GM11168 (cell line): ENCODE measurements around the gene AKR1B15.
"Not testable (repeated sequence)": the region's sequence is repeated elsewhere in the genome, so short reads cannot be mapped to it uniquely, and the experiment has no call there.

Source experiments
- in situ Hi-C: fragments of 300-500 bp; cut with MboI; formaldehyde crosslinking; loops from one replicate; pipeline ENCODE4 v1.12.0; 2022; ENCODE audit warnings: low sequenced_read_pairs; ENCODE audit not compliant: unreplicated experiment

AKR1B15 gene

GRCh38 chr7:134557391-134557790 is 8.5 kb downstream of the AKR1B15 start:
- in situ Hi-C loops, result no loop called here

DNA sequence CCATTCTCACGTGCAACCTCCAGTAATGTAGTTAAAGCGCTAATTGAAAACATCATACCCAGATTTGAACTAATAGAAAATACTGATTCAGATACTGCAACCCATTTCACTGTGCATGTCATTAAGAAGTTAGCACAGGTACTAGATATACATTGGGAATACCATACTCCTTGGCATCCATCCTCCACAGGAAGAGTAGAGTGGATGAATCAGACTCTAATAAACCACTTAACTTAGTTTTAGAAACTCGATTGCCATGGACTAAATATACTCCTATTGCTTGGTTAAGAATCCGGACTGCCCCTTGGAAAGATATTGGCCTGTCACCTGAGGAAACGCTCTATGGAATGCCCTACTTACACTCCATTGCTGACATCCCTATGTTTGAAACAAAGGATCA is 9.5 kb downstream of the AKR1B15 start:
- in situ Hi-C loops, result no loop called here

GRCh38 chr7:134561616-134562015 is 12.7 kb downstream of the AKR1B15 start:
- in situ Hi-C loops, result not testable (repeated sequence)

GRCh38 chr7:134562136-134562535 is 13.2 kb downstream of the AKR1B15 start:
- in situ Hi-C loops, result no loop called here

DNA sequence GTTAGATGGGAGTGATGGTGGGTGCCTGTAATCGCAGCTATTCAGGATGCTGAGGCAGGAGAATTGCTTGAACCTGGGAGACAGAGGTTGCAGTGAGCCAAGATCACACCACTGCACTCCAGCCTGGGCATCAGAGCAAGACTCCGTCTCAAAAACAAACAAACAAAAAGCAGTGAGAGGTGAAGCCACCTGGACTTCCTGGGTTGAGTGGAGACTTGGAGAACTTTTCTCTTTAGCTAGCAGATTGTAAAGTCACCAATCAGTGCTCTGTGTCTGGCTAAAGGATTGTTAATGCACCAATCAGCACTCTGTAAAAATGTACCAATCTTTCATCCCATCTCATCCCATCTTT is 14.5 kb downstream of the AKR1B15 start:
- in situ Hi-C loops, result not testable (repeated sequence)

DNA sequence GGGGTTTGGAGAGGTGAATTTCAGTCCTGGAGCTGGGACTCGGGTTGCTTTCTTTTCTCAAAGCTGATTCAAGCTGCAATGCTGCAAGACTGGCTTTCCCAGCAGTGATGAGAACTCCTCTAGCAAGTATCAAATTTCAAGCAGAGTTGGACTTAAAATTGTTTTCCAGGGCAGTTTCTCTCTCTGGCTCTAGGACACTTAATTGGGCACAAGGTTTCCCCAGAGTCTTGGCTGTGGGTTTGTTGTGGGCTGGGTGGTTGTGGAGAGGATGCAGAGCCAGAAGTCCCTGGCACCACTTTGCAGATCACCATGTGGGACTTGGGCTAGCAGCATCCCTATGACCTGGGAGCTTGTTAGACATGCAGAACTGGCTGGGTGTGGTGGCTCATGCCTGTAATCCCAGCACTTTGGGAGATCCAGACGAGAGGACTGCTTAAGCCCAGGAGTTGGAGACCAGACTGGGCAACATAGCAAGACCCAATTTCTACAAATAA is 16.8 kb downstream of the AKR1B15 start:
- in situ Hi-C loops, result no loop called here

GRCh38 chr7:134567368-134567767 is 18.5 kb downstream of the AKR1B15 start:
- in situ Hi-C loops, result no loop called here

DNA sequence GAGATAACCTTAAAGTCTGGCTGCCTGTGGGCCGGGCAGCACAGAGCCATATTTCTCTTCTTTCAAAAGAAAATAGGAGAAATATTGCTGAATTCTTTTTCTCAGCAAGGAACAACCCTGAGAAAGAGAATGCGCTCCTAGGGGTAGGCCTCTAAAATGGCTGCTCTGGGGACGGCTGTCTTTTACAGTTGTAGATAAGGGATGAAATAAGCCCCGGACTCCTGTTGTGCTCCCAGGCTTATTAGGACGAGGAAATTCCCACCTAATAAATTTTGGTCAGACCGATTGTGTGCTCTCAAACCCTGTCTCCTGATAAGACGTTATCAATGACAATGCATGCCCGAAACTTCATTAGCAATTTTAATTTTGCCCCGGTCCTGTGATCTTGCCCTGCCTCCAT is 21.1 kb downstream of the AKR1B15 start:
- in situ Hi-C loops, result not testable (repeated sequence)

DNA sequence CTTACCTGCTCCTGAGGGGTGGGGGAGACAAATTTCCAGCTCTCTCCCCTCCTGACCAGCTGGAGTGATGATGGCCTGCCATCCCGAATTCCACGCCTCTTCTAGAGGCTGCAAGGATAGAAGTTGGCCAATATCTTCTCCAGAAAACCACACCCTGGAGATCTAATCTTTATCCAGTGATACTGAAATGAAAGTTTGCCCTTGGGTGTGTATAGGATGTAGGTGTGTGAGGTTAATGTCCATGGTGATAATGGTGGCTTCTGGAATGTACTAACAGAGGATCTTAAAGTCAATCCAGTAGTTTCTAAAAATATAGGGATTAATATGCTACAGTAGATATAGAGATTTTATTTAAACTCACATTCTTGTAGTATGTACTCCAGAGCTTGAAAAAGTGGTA is 22.2 kb downstream of the AKR1B15 start:
- in situ Hi-C loops, result no loop called here

GRCh38 chr7:134571746-134572461 is 23.0 kb downstream of the AKR1B15 start:
- in situ Hi-C loops, result no loop called here

- in situ Hi-C loops, result no loop called here
These were observed 25.4 kb downstream of the AKR1B15 start for GRCh38 chr7:134574322-134574721.

DNA sequence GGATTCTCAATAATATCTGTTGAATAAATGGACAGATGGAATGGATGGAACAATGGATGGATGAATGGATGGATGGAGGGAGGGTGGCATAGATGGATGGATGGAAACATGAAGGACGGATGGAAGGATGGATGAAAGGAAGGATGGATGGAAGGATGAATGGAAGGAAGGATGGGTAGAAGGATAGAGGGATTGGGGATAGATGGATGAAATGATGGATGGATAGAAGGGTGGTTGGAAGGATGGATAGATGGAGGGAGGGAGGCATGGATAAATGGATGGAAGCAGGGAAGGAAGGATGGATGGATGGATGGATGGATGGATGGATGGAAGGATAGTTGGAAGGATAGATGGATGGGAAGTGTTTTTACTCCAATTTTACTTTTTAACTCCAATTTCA is 35.4 kb downstream of the AKR1B15 start:
- in situ Hi-C loops, result no loop called here

DNA sequence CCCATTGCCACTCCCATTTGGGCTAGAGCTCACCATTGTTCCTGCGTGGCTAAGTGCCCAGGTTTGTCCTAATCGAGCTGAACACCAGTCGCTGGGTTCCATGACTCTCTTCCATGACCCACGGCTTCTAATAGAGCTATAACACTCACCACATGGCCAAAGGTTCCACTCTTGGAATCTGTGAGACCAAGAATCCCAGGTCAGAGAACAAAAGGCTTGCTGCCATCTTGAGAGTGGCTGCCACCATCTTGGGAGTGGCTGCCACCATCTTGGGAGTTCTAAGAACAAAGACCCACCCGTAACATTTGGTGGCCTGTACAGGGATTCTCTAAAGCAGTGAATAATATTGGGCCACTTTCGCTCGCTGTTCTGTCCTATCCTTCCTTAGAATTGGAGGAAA is 37.0 kb downstream of the AKR1B15 start:
- in situ Hi-C loops, result no loop called here

GRCh38 chr7:134587750-134588149 is 38.8 kb downstream of the AKR1B15 start:
- in situ Hi-C loops, result no loop called here

GRCh38 chr7:134589491-134589941 is 40.6 kb downstream of the AKR1B15 start:
- in situ Hi-C loops, result no loop called here

DNA sequence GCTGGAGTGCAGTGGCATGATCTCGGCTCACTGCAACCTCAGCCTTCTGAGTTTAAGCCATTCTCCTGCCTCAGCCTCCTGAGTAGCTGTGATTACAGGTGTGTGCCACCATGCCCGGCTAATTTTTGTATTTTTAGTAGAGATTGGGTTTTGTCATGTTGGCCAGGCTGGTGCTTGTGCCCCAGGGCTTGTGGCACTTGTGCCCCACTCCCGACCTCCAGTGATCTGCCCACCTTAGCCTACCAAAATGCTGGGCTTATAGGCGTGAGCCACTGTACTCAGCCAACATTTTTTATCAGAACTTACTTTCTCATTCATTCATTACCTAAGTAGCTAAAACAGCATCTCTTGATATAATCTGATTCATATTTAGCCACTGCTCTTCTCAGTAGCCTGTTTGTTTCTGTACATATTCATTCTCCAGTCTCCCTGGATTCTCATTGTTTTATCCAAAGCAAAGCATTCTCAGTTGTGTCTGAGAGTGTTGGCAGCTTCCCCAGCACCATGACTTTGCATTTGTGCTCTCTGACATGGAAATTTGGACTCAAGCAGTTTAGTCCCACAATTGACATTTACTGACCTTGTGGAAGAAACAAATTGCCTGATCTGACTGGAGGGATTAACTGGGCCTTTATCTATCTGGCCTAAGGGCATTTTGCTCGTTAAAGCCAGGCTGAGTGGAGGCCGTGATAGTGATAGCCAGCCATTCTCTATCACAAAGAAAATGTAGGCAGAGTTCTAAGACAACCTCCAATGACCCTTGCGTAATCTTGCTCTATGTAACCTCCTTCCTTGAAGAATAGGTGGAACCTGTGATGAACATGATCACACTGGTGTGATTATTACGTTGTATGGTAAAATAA is 44.9 kb downstream of the AKR1B15 start:
- in situ Hi-C loops, result no loop called here

- in situ Hi-C loops, result no loop called here
These were observed 46.0 kb downstream of the AKR1B15 start for GRCh38 chr7:134594877-134595276.

DNA sequence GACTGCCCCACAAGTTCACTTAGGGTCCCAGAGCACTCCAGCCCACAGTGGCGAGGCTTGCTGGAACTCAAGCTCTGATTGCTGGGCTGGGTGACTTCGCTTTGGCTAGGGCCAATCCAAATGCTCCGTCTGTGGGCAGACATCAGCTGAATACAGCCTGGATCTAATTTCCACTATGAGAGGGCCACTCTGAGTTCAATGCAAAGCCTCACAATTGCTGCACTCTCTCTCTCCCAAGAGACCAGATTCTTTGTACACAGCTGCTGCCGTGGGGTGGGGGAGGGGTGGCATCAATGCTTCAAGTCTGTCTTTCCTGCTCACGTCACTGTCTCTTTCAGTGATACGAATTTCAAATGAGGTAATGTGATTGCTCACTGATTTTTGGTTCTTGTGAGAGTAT is 50.5 kb downstream of the AKR1B15 start:
- in situ Hi-C loops, result no loop called here

DNA sequence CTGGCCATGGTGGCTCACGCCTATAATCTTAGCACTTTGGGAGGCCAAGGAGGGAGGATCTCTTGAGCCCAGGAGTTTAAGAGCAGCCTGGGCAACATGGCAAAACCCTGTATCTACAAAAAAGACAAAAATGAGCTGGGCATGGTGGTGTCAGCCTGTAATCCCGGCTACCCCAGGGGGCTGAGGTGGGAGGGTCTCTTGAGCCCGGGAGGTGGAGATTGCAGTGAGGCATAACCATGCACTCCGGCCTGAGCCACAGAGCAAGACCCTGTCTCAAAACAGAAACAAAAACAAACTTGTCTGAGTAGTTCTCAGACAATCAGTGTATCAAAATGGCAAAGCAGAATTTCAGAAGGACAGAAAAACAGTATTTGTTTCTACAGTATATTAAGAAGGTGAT is 52.5 kb downstream of the AKR1B15 start:
- in situ Hi-C loops, result loop anchor here (10.0 kb wide), 1 partner anchor 97 kb away; no protein-coding TSS in a partner anchor

GRCh38 chr7:134602881-134603451 is 54.1 kb downstream of the AKR1B15 start:
- in situ Hi-C loops, result loop anchor here (10.0 kb wide), 1 partner anchor 98 kb away; no protein-coding TSS in a partner anchor
